ENCODE measurements around the gene CASP5. TPM values are rescaled to one million over a fixed set of nuclear protein-coding genes. Genes with fewer than 3 reads are reported as not detected.

The CASP5 gene
- total and polyA plus RNA-seq, 4 donors, result 0.41 to 16.3 (median 1.8) TPM

DNA sequence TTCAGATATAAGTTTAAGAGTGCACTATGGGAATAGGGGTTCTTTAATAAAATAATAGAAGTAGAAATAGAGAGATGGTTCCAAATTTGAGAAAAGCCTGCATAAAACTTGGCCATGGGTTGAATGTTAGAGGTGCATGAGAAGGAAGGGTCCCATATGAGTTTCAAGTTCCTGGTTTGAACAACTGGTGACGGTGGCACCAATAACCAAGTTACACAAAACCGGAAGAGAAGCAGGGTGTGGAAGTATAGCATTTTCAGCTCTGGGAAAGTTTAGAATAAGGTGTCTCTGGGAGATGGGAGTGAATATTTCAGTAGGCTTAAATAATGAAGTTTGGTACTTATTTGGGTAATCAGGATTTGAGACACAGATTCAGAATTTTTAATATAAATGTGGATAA, 9.5 kb upstream of the CASP5 start:
- H3K4me3 ChIP-seq, result no peak overlapping the region
- 44 to 58% methylated on average over 2 of the region's 2 CpGs for WGBS, 2 donors

DNA sequence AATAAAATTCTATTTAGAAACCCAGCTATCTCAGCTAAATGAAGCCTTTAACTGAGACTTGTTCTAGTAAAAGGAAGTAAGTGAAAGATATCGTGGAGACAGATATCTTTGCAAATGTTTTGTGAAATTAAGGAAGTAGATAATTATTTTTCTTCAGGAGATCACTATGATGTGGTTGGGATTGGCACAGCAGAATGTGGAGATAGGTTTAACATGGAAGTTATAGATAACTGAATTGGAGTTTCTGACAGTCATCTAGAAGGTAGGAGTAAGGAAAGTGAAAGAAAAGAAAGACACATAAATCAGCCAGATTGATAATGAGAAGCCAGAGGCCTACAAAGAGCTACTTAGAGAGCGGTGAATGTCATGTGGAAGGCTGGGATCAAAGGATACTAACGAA, 4.7 kb upstream of the CASP5 start:
- no peak for ATAC-seq (ENCODE audit: insufficient read depth, low FRiP score)
- H3K9me3 ChIP-seq (ENCODE audit: control insufficient read depth in 4 of 4, insufficient read depth in 3 of 4, low read length in 3 of 4), result no peaks in the 10 kb centered on the region
- WGBS, 2 donors, result 50 to 64% methylated on average over 3 of the region's 3 CpGs
- no peak for DNase-seq
- no peak overlapping the region for H3K9ac ChIP-seq (ENCODE audit: insufficient read depth in 1 of 2, low read length in 2 of 2)
- H3K4me1 ChIP-seq (ENCODE audit: control insufficient read depth in 5 of 5, insufficient read depth in 5 of 5, low read length in 5 of 5), result no peaks in the 10 kb centered on the region
- H3K4me3 ChIP-seq, result no peak overlapping the region
- no peak overlapping the region for H3K27ac ChIP-seq (ENCODE audit: low read depth in 1 of 2, low read length in 1 of 2)
- TF ChIP-seq, protein P1, sequence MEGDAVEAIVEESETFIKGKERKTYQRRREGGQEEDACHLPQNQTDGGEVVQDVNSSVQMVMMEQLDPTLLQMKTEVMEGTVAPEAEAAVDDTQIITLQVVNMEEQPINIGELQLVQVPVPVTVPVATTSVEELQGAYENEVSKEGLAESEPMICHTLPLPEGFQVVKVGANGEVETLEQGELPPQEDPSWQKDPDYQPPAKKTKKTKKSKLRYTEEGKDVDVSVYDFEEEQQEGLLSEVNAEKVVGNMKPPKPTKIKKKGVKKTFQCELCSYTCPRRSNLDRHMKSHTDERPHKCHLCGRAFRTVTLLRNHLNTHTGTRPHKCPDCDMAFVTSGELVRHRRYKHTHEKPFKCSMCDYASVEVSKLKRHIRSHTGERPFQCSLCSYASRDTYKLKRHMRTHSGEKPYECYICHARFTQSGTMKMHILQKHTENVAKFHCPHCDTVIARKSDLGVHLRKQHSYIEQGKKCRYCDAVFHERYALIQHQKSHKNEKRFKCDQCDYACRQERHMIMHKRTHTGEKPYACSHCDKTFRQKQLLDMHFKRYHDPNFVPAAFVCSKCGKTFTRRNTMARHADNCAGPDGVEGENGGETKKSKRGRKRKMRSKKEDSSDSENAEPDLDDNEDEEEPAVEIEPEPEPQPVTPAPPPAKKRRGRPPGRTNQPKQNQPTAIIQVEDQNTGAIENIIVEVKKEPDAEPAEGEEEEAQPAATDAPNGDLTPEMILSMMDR (IDR thresholded peaks at IDR 0.05; ENCODE audit: control extremely low read depth, extremely low read depth), result no peak
- no peaks in the 10 kb centered on the region for H3K27me3 ChIP-seq (ENCODE audit: control insufficient read depth in 3 of 3, insufficient read depth in 3 of 3, low read length in 2 of 3)
- H3K36me3 ChIP-seq (ENCODE audit: control insufficient read depth in 4 of 4, insufficient read depth in 4 of 4, low read length in 4 of 4), result peaks cover 10 to 21% (median 14%) of the 10 kb centered on the region in 4 donors

More for the DNA sequence above, 9.5 kb upstream of the CASP5 start:
- TF ChIP-seq, protein P1 (IDR thresholded peaks at IDR 0.05; ENCODE audit: control extremely low read depth, extremely low read depth), result no peak
- Histone ChIP-seq H3K9me3 (ENCODE audit: control insufficient read depth in 4 of 4, insufficient read depth in 3 of 4, low read length in 3 of 4) (peaks cover 0 to under 1% (median 0%) of the 10 kb centered on the region in 4 donors), H3K27me3 (ENCODE audit: control insufficient read depth in 3 of 3, insufficient read depth in 3 of 3, low read length in 2 of 3) (no peaks in the 10 kb centered on the region), H3K9ac (ENCODE audit: insufficient read depth in 1 of 2, low read length in 2 of 2) (no peak overlapping the region), H3K36me3 (ENCODE audit: control insufficient read depth in 4 of 4, insufficient read depth in 4 of 4, low read length in 4 of 4) (peaks cover 6 to 17% (median 8%) of the 10 kb centered on the region in 4 donors), H3K4me1 (ENCODE audit: control insufficient read depth in 5 of 5, insufficient read depth in 5 of 5, low read length in 5 of 5) (peaks cover 0 to 12% (median 2%) of the 10 kb centered on the region in 5 donors), H3K27ac (ENCODE audit: low read depth in 1 of 2, low read length in 1 of 2) (no peak overlapping the region)
- ATAC-seq (ENCODE audit: insufficient read depth, low FRiP score) (no peak), DNase-seq (no peak)

DNA sequence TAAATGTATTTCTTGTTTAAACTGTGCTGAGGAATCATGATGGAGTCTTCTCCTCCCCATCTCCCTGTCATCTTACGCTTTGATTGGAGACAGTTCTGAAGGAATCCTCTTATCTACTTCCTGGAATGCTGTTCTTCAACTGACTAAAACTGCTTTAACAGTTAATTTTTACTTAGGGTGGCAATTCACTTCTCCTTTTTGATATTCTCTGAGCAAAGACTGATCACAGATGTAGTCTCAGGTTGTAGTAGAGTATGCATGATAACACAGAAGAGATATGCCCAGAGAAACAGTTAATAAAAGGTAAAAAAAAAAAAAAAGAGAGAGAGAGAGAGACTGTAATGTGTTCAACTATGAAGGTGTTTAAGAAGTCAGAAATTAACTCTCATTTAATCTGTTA, 1.4 kb upstream of the CASP5 start:
- TF ChIP-seq, protein P1 (IDR thresholded peaks at IDR 0.05; ENCODE audit: control extremely low read depth, extremely low read depth), result no peak
- DNase-seq (no peak), ATAC-seq (ENCODE audit: insufficient read depth, low FRiP score) (no peak)
- no peaks in the 10 kb centered on the region for H3K4me1 ChIP-seq (ENCODE audit: control insufficient read depth in 5 of 5, insufficient read depth in 5 of 5, low read length in 5 of 5)
- H3K36me3 ChIP-seq (ENCODE audit: control insufficient read depth in 4 of 4, insufficient read depth in 4 of 4, low read length in 4 of 4), result peaks cover 3 to 10% (median 9%) of the 10 kb centered on the region in 4 donors
- 65 to 79% methylated on average over 1 of the region's 1 CpG for WGBS, 2 donors
- no peak overlapping the region for H3K27ac ChIP-seq (ENCODE audit: low read depth in 1 of 2, low read length in 1 of 2)
- H3K4me3 ChIP-seq, result no peak overlapping the region
- no peaks in the 10 kb centered on the region for H3K27me3 ChIP-seq (ENCODE audit: control insufficient read depth in 3 of 3, insufficient read depth in 3 of 3, low read length in 2 of 3)
- no peaks in the 10 kb centered on the region for H3K9me3 ChIP-seq (ENCODE audit: control insufficient read depth in 4 of 4, insufficient read depth in 3 of 4, low read length in 3 of 4)
- H3K9ac ChIP-seq (ENCODE audit: insufficient read depth in 1 of 2, low read length in 2 of 2), result no peak overlapping the region

DNA sequence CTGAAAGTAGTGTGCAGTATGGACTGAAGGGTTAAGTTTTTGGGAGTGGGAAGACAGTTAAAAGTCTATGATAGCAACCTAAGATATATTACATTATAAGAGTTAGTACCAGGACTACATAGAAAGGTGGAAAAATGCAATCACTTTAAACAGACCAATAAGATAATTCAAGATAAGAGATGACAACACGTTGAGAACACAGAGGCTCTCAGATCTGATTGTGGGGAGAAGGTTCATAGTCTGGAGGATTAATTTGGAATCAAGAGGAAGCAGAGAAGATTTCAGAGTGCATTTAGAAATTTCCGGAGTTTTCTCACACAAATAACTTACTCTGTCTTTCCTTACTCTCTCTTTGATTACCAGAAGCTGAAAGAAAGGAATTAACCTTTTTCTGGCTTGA, 441 bp downstream of the CASP5 start:
- Histone ChIP-seq H3K9me3 (ENCODE audit: control insufficient read depth in 4 of 4, insufficient read depth in 3 of 4, low read length in 3 of 4) (no peaks in the 10 kb centered on the region), H3K4me3 (no peak overlapping the region), H3K9ac (ENCODE audit: insufficient read depth in 1 of 2, low read length in 2 of 2) (no peak overlapping the region), H3K27ac (ENCODE audit: low read depth in 1 of 2, low read length in 1 of 2) (no peak overlapping the region), H3K4me1 (ENCODE audit: control insufficient read depth in 5 of 5, insufficient read depth in 5 of 5, low read length in 5 of 5) (no peaks in the 10 kb centered on the region), H3K36me3 (ENCODE audit: control insufficient read depth in 4 of 4, insufficient read depth in 4 of 4, low read length in 4 of 4) (peaks cover 2 to 9% (median 4%) of the 10 kb centered on the region in 4 donors), H3K27me3 (ENCODE audit: control insufficient read depth in 3 of 3, insufficient read depth in 3 of 3, low read length in 2 of 3) (no peaks in the 10 kb centered on the region)
- WGBS, 2 donors, result 40 to 49% methylated on average over 2 of the region's 2 CpGs
- DNase-seq (no peak), ATAC-seq (ENCODE audit: insufficient read depth, low FRiP score) (no peak)
- TF ChIP-seq, protein P1 (IDR thresholded peaks at IDR 0.05; ENCODE audit: control extremely low read depth, extremely low read depth), result no peak

Data from lung (tissue), 12 donors.